GM20431 (cell line): ENCODE results near the gene LIX1.
"Not testable (repeated sequence)": the region's sequence is repeated elsewhere in the genome, so short reads cannot be mapped to it uniquely, and the experiment has no call there.

Source experiments
- in situ Hi-C: fragments of 300-500 bp; cut with MseI, MboI; formaldehyde crosslinking; loops from one replicate; pipeline ENCODE4 v1.15.0; 2020; ENCODE audit warnings: low sequenced_read_pairs; ENCODE audit not compliant: unreplicated experiment

Gene LIX1

GRCh38 chr5:97084782-97085458, 57.5 kb downstream of the LIX1 start:
- in situ Hi-C loops = not testable (repeated sequence)

GRCh38 chr5:97078958-97079743, 63.3 kb downstream of the LIX1 start:
- in situ Hi-C loops = no loop called here

- in situ Hi-C loops = no loop called here
Observed at GRCh38 chr5:97077246-97077645, 65.2 kb downstream of the LIX1 start.

- in situ Hi-C loops = no loop called here
Observed at GRCh38 chr5:97076098-97076497, 66.3 kb downstream of the LIX1 start.

- in situ Hi-C loops = no loop called here
Observed at GRCh38 chr5:97075649-97076048, 66.8 kb downstream of the LIX1 start.

- in situ Hi-C loops = no loop called here
Observed at GRCh38 chr5:97074859-97075489, 67.4 kb downstream of the LIX1 start.

- in situ Hi-C loops = no loop called here
Observed at GRCh38 chr5:97073420-97073819, 69.0 kb downstream of the LIX1 start.

GRCh38 chr5:97072696-97073095, 69.7 kb downstream of the LIX1 start:
- in situ Hi-C loops = no loop called here

GRCh38 chr5:97071993-97072392, 70.4 kb downstream of the LIX1 start:
- in situ Hi-C loops = no loop called here

- in situ Hi-C loops = no loop called here
Observed at GRCh38 chr5:97071101-97071500, 71.3 kb downstream of the LIX1 start.

GRCh38 chr5:97070234-97070633, 72.2 kb downstream of the LIX1 start:
- in situ Hi-C loops = no loop called here

GRCh38 chr5:97067296-97067850, 75.0 kb downstream of the LIX1 start:
- in situ Hi-C loops = no loop called here

GRCh38 chr5:97065475-97065874, 76.9 kb downstream of the LIX1 start:
- in situ Hi-C loops = no loop called here

GRCh38 chr5:97063251-97063650, 79.2 kb downstream of the LIX1 start:
- in situ Hi-C loops = no loop called here

GRCh38 chr5:97062046-97062445, 80.4 kb downstream of the LIX1 start:
- in situ Hi-C loops = no loop called here

- in situ Hi-C loops = no loop called here
Observed at GRCh38 chr5:97056263-97056662, 86.1 kb downstream of the LIX1 start.

GRCh38 chr5:97049175-97049574, 93.2 kb downstream of the LIX1 start:
- in situ Hi-C loops = no loop called here

- in situ Hi-C loops = no loop called here
Observed at GRCh38 chr5:97047076-97047475, 95.3 kb downstream of the LIX1 start.

GRCh38 chr5:97046270-97046982, 96.0 kb downstream of the LIX1 start:
- in situ Hi-C loops = no loop called here

- in situ Hi-C loops = no loop called here
Observed at GRCh38 chr5:97044052-97044451, 98.4 kb downstream of the LIX1 start.
